ENCODE results near the gene SNAPC2.

Gene SNAPC2

GRCh38 chr19:7940841-7941240 lies 20.7 kb downstream of the SNAPC2 start:
- no peak overlapping the region for H2AFZ ChIP-seq (ENCODE audit: low read length)
- H3K9me3 ChIP-seq (replicated peaks; ENCODE audit: insufficient read depth, low read length), result no peaks in the 10 kb centered on the region
- TF ChIP-seq CTCF (IDR thresholded peaks at IDR 0.05; ENCODE audit: low read length) (no peak), EZH2 (optimal IDR thresholded peaks at IDR 0.05; ENCODE audit: low read depth, low read length) (no peak), EZH2phosphoT487 (IDR thresholded peaks at IDR 0.05; ENCODE audit: low read length) (no peak)
- peaks cover 5% of the 10 kb centered on the region for H3K36me3 ChIP-seq (replicated peaks; ENCODE audit: insufficient read depth, low read length)
- H3K79me2 ChIP-seq (ENCODE audit: low read length), result peaks cover 82% of the 10 kb centered on the region
- no peaks in the 10 kb centered on the region for H3K27me3 ChIP-seq (replicated peaks; ENCODE audit: insufficient read depth, low read length)
- no peak overlapping the region for H3K4me2 ChIP-seq (ENCODE audit: low read depth, low read length)
- H3K4me1 ChIP-seq (ENCODE audit: low read length), result peaks cover 6% of the 10 kb centered on the region
- no peak overlapping the region for H3K27ac ChIP-seq (ENCODE audit: low read length)
- H3K9ac ChIP-seq (ENCODE audit: low read length), result no peak overlapping the region
- H3K4me3 ChIP-seq (ENCODE audit: low read length), result no peak overlapping the region
- no peaks in the 10 kb centered on the region for H4K20me1 ChIP-seq (ENCODE audit: insufficient read depth, low read length)
- H3K9me2 ChIP-seq (replicated peaks; ENCODE audit: insufficient read depth, low read length), result no peaks in the 10 kb centered on the region
- DNase-seq, result no peak
- H3F3A ChIP-seq (ENCODE audit: insufficient read depth, low read length), result peaks cover 2% of the 10 kb centered on the region; the same call in 1 of the 2 replicates

DNA sequence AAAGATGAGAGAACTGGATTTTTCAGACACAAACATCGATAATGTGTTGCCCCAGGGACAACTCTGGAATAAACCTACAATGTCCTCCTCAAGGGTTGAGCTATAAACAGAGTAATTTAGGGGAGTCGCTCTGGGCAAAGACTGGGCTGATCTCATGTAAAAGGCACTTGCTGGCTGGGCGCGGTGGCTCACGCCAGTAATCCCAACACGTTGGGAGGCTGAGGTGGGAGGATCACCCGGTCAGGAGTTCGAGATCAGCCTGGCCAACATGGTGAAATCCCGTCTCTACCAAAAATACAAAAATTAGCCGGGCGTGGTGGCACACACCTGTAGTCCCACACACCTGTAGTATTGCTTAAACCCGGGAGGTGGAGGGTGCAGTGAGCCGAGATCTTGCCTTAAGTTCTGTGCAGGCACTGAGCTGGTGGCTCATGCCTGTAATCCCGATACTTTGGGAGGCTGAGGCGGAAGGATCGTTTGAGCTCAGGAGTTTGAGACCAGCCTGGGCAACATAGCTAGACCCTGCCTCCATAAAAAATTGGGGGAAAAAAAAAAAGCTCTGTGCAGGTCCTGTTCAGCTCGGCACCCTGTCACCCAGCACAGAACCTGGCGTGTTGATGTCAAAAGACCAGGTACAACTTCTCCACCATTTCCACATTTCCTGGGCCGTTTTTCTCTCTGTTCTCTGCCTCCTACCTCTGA lies 21.9 kb downstream of the SNAPC2 start:
- Histone ChIP-seq H3K27ac (ENCODE audit: low read length) (no peak overlapping the region), H3K27me3 (replicated peaks; ENCODE audit: insufficient read depth, low read length) (no peaks in the 10 kb centered on the region), H3F3A (ENCODE audit: insufficient read depth, low read length) (peaks cover 2% of the 10 kb centered on the region; the same call in 1 of the 2 replicates), H2AFZ (ENCODE audit: low read length) (no peak overlapping the region), H3K79me2 (ENCODE audit: low read length) (peaks cover 73% of the 10 kb centered on the region), H3K4me1 (ENCODE audit: low read length) (peaks cover 6% of the 10 kb centered on the region), H3K4me3 (ENCODE audit: low read length) (peak overlapping the region; percentile 88), H4K20me1 (ENCODE audit: insufficient read depth, low read length) (no peaks in the 10 kb centered on the region), H3K4me2 (ENCODE audit: low read depth, low read length) (peak overlapping the region; percentile 64; the same call in 1 of the 2 replicates), H3K9me2 (replicated peaks; ENCODE audit: insufficient read depth, low read length) (no peaks in the 10 kb centered on the region), H3K36me3 (replicated peaks; ENCODE audit: insufficient read depth, low read length) (peaks cover 4% of the 10 kb centered on the region), H3K9me3 (replicated peaks; ENCODE audit: insufficient read depth, low read length) (no peaks in the 10 kb centered on the region), H3K9ac (ENCODE audit: low read length) (peak overlapping the region; percentile 97; the same call in 1 of the 2 replicates)
- TF ChIP-seq EZH2 (optimal IDR thresholded peaks at IDR 0.05; ENCODE audit: low read depth, low read length), result no peak
- no peak for TF ChIP-seq CTCF (IDR thresholded peaks at IDR 0.05; ENCODE audit: low read length)
- TF ChIP-seq EZH2phosphoT487 (IDR thresholded peaks at IDR 0.05; ENCODE audit: low read length), result no peak
- no peak for DNase-seq

DNA sequence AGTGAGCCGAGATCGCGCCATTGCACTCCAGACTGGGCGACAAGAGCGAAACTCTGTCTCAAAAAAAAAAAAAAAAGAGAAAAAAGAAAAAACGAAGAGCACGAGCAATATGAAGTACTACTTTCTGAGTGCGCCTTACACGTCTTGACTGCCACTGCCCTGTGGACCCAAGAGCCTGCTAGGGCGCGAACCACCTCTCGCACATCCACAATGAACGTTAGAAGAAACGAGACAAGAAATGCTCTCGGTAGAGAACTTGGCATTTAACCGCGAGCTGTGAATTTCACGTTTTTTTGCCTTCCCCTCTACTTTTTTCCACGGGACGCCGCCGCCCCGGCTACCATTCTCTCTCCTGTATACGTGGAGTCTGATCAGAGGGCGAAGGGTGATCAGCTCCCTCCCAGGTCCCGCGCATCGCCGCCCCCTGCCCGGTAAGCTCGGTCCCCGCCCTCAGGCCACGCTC lies 22.9 kb downstream of the SNAPC2 start:
- peak overlapping the region; percentile 88 for H3K4me3 ChIP-seq (ENCODE audit: low read length)
- H3K9me2 ChIP-seq (replicated peaks; ENCODE audit: insufficient read depth, low read length), result no peaks in the 10 kb centered on the region
- H3K79me2 ChIP-seq (ENCODE audit: low read length), result peaks cover 64% of the 10 kb centered on the region
- no peaks in the 10 kb centered on the region for H3K9me3 ChIP-seq (replicated peaks; ENCODE audit: insufficient read depth, low read length)
- H4K20me1 ChIP-seq (ENCODE audit: insufficient read depth, low read length), result no peaks in the 10 kb centered on the region
- H3K36me3 ChIP-seq (replicated peaks; ENCODE audit: insufficient read depth, low read length), result no peaks in the 10 kb centered on the region
- peak overlapping the region; percentile 97 for H3K9ac ChIP-seq (ENCODE audit: low read length)
- no peak for TF ChIP-seq EZH2 (optimal IDR thresholded peaks at IDR 0.05; ENCODE audit: low read depth, low read length)
- TF ChIP-seq EZH2phosphoT487 (IDR thresholded peaks at IDR 0.05; ENCODE audit: low read length), result no peak
- no peak for TF ChIP-seq CTCF (IDR thresholded peaks at IDR 0.05; ENCODE audit: low read length)
- H2AFZ ChIP-seq (ENCODE audit: low read length), result peak overlapping the region; percentile 85
- H3F3A ChIP-seq (ENCODE audit: insufficient read depth, low read length), result peaks cover 2% of the 10 kb centered on the region; the same call in 1 of the 2 replicates
- H3K27me3 ChIP-seq (replicated peaks; ENCODE audit: insufficient read depth, low read length), result no peaks in the 10 kb centered on the region
- DNase-seq, result peak; percentile 40
- H3K4me1 ChIP-seq (ENCODE audit: low read length), result peaks cover 6% of the 10 kb centered on the region
- peak overlapping the region; percentile 64; the same call in 1 of the 2 replicates for H3K4me2 ChIP-seq (ENCODE audit: low read depth, low read length)
- peak overlapping the region; percentile 80 for H3K27ac ChIP-seq (ENCODE audit: low read length)
